GM21423 (cell line): ENCODE data around the gene PRH2.

Experiments
- ATAC-seq: cut with Tn5 transposase; IDR thresholded peaks from one replicate; pipeline ENCODE4 v1.9.1; 2021; ENCODE audit warnings: mild to moderate bottlenecking, moderate library complexity; ENCODE audit not compliant: unreplicated experiment

Gene PRH2

GRCh38 chr12:10928746-10929286 lies at the start of gene PRH2:
Gene PRH2 (plus strand): TSS chr12:10929236. CDS start chr12:10929274, 38 bp downstream.
- no peak for ATAC-seq

GRCh38 chr12:10884086-10884725 lies 44.8 kb upstream of the PRH2 start, which contains the start of gene PRH1:
Gene PRH1 (minus strand): TSS chr12:10884255. CDS start chr12:10884217, 38 bp downstream.
- no peak for ATAC-seq

- no peak for ATAC-seq
Measured at GRCh38 chr12:10889226-10889625, 39.8 kb upstream of the PRH2 start.

DNA sequence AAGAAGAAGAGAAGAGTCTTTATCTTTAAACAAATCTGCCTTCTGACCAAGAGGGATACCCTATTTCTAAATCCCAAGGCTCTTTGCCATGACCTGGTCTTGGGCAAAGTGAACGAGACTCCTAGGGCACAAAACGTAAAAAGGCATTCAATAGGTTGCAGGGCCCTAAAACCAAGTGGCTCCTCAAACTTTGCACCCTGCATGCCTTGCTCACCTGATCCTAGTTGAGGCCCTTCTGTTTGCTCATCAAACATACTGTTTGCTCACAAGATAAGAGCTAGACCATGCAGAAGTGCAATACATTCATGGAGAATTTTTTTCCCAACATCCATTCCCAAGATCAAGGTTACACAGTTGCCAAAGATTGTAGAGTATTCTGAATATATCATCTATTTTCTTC lies 37.1 kb upstream of the PRH2 start:
- ATAC-seq, result no peak

GRCh38 chr12:10896854-10897253 lies 32.2 kb upstream of the PRH2 start:
- ATAC-seq, result no peak

- ATAC-seq, result no peak
Measured at GRCh38 chr12:10900530-10900929, 28.5 kb upstream of the PRH2 start.

DNA sequence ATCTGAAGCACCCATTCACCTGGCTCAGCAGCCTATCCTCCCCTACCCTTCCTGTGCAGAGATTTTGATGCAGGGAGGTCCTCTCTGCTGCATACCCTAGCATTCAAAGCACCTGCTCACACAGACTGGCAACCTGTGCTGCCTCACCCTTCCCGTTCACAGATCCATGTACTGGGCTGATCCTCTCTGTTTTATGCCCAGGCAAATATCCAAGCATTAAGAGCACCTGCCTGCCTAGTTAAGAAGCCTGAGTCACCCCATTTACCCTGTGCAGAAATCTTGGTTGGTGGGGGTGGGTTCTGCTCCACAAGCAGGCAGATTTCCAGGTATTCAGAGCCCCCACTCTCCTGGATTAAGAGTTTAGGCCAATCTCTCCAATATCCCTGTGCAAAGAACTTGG lies 28.1 kb upstream of the PRH2 start:
- no peak for ATAC-seq

GRCh38 chr12:10901427-10901826 lies 27.6 kb upstream of the PRH2 start:
- no peak for ATAC-seq

DNA sequence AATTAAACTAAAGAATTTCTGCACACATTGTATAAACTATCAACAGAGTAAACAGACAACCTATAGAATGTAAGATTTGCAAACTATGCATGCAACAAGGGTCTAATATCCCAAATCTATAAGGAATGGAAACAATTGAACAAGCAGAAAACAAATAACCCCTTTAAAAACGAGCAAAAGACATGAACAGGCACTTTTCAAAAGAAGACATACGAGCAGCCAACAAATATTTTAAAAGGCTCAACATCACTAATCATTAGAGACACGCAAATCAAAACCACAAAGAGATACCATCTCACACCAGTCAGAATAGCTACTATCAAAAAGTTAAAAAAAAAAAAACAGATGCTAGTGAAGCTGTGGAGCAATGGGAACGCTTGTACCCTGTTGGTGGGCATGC lies 24.4 kb upstream of the PRH2 start:
- ATAC-seq, result no peak

- ATAC-seq, result no peak
Measured at GRCh38 chr12:10909462-10909861, 19.6 kb upstream of the PRH2 start, which contains the start of gene TAS2R13. Gene TAS2R13 (minus strand): TSS chr12:10909562. CDS start chr12:10909298, 264 bp downstream.

DNA sequence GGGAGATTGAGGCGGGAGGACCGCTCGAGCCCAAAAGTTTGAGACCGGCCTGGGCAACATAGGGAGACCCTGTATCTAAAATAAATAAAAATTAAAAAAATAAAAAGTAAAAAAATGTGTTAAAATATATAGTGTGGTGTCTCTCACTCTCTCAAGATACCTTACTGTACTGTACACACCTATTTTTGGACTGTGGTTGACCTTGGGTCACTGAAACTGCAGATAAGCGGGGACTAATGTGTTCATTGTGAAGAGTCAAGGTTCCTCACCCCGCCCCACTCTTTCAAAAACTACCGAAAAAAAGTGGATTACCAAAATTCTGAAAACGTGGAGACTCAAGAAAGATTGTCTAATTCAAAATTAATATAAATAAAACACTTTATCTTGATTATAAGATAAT lies 18.7 kb upstream of the PRH2 start:
- ATAC-seq, result no peak

- no peak for ATAC-seq
Measured at GRCh38 chr12:10919809-10920208, 9.2 kb upstream of the PRH2 start.

DNA sequence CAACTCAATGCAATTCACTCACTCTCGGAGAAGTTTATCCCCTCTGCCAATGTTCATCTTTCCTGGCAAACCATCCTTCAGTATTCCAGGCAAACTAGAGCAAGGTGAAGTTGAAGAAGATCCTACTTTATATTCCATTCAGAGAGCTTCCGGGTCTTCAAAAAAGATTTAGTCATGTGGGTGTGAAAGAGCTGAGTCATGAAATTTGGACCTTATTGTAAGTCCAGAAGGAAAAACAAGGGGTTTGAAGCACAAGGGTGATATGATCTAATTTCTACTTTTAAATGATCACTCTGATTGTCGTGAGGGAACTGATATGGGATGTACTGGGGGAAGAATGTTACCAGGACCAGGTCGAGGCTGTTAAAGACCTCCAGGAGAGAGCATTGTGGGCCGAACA lies 2.8 kb upstream of the PRH2 start:
- ATAC-seq, result no peak

GRCh38 chr12:10936506-10936905 lies 7.5 kb downstream of the PRH2 start:
- ATAC-seq, result no peak

- ATAC-seq, result no peak
Measured at GRCh38 chr12:10939163-10939562, 10.1 kb downstream of the PRH2 start, which contains the start of gene TAS2R14. Gene TAS2R14 (minus strand): TSS chr12:10939263. CDS start chr12:10939207, 56 bp downstream.

GRCh38 chr12:10940389-10940788 lies 11.4 kb downstream of the PRH2 start:
- ATAC-seq, result no peak

GRCh38 chr12:10941369-10941768 lies 12.3 kb downstream of the PRH2 start:
- ATAC-seq, result no peak

GRCh38 chr12:10941916-10942607 lies 13.0 kb downstream of the PRH2 start:
- ATAC-seq, result no peak

- ATAC-seq, result no peak
Measured at GRCh38 chr12:10943167-10943566, 14.1 kb downstream of the PRH2 start.

- no peak for ATAC-seq
Measured at GRCh38 chr12:10952645-10953044, 23.6 kb downstream of the PRH2 start.

GRCh38 chr12:10956085-10956484 lies 27.0 kb downstream of the PRH2 start:
- no peak for ATAC-seq

DNA sequence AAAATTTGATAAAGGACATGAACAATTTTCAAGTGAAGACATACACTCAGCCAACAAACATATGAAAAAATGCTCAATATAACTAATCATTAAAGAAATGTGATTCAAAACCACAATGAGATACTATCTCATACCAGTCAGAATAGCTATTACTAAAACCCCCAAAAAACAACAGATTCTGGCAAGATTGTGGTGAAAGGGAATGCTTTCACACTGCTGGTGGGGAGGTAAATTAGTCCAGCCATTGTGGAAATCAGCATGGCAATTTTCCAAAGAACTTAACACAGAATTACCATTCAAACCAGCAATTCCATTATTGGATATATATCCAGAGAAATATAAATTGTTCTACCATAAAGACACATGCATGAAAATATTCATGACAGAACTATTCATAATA lies 28.7 kb downstream of the PRH2 start:
- ATAC-seq, result no peak
